ENCODE measurements around the gene SRF. TPM values are rescaled to one million over a fixed set of nuclear protein-coding genes. Genes with fewer than 3 reads are reported as not detected.

SRF gene
- total RNA-seq, 4 donors from 2014 or later, result 26.7 to 32.6 (median 29.6) TPM

DNA sequence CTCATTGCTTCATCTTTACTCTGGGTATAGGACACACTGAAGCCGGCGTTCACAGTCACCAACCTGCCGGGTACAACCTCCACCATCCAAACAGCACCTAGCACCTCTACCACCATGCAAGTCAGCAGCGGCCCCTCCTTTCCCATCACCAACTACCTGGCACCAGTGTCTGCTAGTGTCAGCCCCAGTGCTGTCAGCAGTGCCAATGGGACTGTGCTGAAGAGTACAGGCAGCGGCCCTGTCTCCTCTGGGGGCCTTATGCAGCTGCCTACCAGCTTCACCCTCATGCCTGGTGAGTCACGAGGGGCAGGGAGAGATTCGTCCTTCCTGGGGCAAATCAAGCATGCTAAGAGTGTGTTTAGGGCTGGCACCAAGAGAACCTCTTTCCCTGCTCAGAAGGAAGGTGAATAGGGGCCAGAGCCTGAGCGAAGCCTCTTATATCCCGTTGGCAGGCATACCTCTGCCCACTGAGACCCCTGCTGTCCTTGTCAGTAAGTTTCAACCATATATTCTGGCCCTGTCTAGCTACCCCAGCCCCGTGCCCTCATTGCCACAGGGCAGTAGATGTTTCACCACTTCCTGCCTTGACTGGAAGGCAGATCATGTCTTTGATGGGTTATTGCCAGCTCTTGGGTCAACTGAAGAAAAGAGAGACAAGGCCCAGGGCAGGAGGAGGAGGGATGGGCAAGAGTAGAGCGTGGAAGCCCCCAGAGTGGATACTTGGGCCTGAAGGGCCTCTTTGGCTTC, 4.8 kb downstream of the SRF start:
- peak overlapping the region; percentile 95 to 99 (median 97) for H3K27ac ChIP-seq
- peaks cover 0 to 29% (median 8%) of the 10 kb centered on the region in 4 donors for H3K36me3 ChIP-seq
- in situ Hi-C loops (cut with MboI; ENCODE audit: low pct_ligation_motif_present in 1 of 4, low pct_unique_long_range_greater_than_20kb in 1 of 4, low sequenced_read_pairs in 3 of 4), result no loop called here
- H3K27me3 ChIP-seq, result no peaks in the 10 kb centered on the region
- 94% methylated on average over 11 of the region's 11 CpGs; no CpG with 5 or more reads in 1 of the 2 donors for WGBS, 2 donors (ENCODE audit: low coverage in 1 of 2)
- H3K9me3 ChIP-seq, result no peaks in the 10 kb centered on the region
- peaks cover 14 to 32% (median 30%) of the 10 kb centered on the region in 4 donors for H3K4me1 ChIP-seq
- H3K4me3 ChIP-seq, result no peak overlapping the region
- intact Hi-C loops (cut with DNase I; ENCODE audit: low total_unique reads), result no loop called here
- no peak for DNase-seq
- TF ChIP-seq EP300 (IDR thresholded peaks at IDR 0.05; ENCODE audit: low read depth) (no peak), POLR2AphosphoS5 (IDR thresholded peaks at IDR 0.05) (no peak), POLR2A (IDR thresholded peaks at IDR 0.05) (no peak)
- TF ChIP-seq, protein P1, sequence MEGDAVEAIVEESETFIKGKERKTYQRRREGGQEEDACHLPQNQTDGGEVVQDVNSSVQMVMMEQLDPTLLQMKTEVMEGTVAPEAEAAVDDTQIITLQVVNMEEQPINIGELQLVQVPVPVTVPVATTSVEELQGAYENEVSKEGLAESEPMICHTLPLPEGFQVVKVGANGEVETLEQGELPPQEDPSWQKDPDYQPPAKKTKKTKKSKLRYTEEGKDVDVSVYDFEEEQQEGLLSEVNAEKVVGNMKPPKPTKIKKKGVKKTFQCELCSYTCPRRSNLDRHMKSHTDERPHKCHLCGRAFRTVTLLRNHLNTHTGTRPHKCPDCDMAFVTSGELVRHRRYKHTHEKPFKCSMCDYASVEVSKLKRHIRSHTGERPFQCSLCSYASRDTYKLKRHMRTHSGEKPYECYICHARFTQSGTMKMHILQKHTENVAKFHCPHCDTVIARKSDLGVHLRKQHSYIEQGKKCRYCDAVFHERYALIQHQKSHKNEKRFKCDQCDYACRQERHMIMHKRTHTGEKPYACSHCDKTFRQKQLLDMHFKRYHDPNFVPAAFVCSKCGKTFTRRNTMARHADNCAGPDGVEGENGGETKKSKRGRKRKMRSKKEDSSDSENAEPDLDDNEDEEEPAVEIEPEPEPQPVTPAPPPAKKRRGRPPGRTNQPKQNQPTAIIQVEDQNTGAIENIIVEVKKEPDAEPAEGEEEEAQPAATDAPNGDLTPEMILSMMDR (IDR thresholded peaks at IDR 0.05), result no peak

DNA sequence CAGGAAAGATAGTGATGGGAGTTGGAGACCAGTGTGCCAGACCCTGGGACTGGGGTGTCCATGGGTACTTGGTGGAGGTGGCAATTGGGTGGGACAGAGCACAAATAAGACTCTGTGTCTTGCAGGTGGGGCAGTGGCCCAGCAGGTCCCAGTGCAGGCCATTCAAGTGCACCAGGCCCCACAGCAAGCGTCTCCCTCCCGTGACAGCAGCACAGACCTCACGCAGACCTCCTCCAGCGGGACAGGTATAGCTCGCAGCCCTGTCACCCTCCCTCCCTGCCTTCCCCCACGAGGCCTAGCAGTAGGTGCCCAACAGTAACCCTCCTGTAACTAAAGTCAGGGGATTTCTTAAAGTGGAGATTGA, 5.3 kb downstream of the SRF start:
- in situ Hi-C loops (cut with MboI; ENCODE audit: low pct_ligation_motif_present in 1 of 4, low pct_unique_long_range_greater_than_20kb in 1 of 4, low sequenced_read_pairs in 3 of 4) (no loop called here), intact Hi-C loops (cut with DNase I; ENCODE audit: low total_unique reads) (no loop called here)
- Histone ChIP-seq H3K36me3 (peaks cover 0 to 29% (median 8%) of the 10 kb centered on the region in 4 donors), H3K4me3 (no peak overlapping the region), H3K9me3 (no peaks in the 10 kb centered on the region), H3K27me3 (no peaks in the 10 kb centered on the region), H3K4me1 (peaks cover 14 to 34% (median 33%) of the 10 kb centered on the region in 4 donors), H3K27ac (peak overlapping the region in 3 of 4 donors; percentile 95 to 99 (median 96))
- no peak for TF ChIP-seq EP300 (IDR thresholded peaks at IDR 0.05; ENCODE audit: low read depth)
- no peak for TF ChIP-seq POLR2A (IDR thresholded peaks at IDR 0.05)
- TF ChIP-seq, protein P1 (IDR thresholded peaks at IDR 0.05), result no peak
- no peak for TF ChIP-seq POLR2AphosphoS5 (IDR thresholded peaks at IDR 0.05)
- 89% methylated on average over 6 of the region's 6 CpGs; no CpG with 5 or more reads in 1 of the 2 donors for WGBS, 2 donors (ENCODE audit: low coverage in 1 of 2)
- DNase-seq, result no peak

DNA sequence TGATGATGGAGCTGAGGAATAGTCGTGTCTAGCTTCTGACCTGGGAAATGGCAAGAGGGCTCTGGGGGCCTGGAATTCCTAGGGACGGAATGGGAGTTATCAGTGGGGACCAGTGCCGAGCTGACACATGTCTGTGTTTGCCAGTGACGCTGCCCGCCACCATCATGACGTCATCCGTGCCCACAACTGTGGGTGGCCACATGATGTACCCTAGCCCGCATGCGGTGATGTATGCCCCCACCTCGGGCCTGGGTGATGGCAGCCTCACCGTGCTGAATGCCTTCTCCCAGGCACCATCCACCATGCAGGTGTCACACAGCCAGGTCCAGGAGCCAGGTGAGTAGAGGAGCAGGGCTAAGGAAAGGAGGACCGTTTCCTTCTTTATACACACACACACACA, 7.1 kb downstream of the SRF start:
- H3K27ac ChIP-seq, result no peak overlapping the region
- intact Hi-C loops (cut with DNase I; ENCODE audit: low total_unique reads), result no loop called here
- peaks cover 0 to 29% (median 8%) of the 10 kb centered on the region in 4 donors for H3K36me3 ChIP-seq

More for the DNA sequence above, 7.1 kb downstream of the SRF start:
- DNase-seq, result no peak
- no peaks in the 10 kb centered on the region for H3K9me3 ChIP-seq
- WGBS, 2 donors (ENCODE audit: low coverage in 1 of 2), result 84% methylated on average over 12 of the region's 12 CpGs; no CpG with 5 or more reads in 1 of the 2 donors
- in situ Hi-C loops (cut with MboI; ENCODE audit: low pct_ligation_motif_present in 1 of 4, low pct_unique_long_range_greater_than_20kb in 1 of 4, low sequenced_read_pairs in 3 of 4), result no loop called here
- H3K27me3 ChIP-seq, result no peaks in the 10 kb centered on the region
- H3K4me3 ChIP-seq, result no peak overlapping the region
- peaks cover 14 to 39% (median 37%) of the 10 kb centered on the region in 4 donors for H3K4me1 ChIP-seq
- TF ChIP-seq POLR2AphosphoS5 (IDR thresholded peaks at IDR 0.05) (no peak), POLR2A (IDR thresholded peaks at IDR 0.05) (no peak), EP300 (IDR thresholded peaks at IDR 0.05; ENCODE audit: low read depth) (no peak)
- TF ChIP-seq, protein P1 (IDR thresholded peaks at IDR 0.05), result no peak
